ENCODE data around the gene FGF7. TPM values are rescaled to one million over a fixed set of nuclear protein-coding genes. Genes with fewer than 3 reads are reported as not detected.

FGF7 gene
- total RNA-seq, 2 donors from 2014 or later, result not detected

DNA sequence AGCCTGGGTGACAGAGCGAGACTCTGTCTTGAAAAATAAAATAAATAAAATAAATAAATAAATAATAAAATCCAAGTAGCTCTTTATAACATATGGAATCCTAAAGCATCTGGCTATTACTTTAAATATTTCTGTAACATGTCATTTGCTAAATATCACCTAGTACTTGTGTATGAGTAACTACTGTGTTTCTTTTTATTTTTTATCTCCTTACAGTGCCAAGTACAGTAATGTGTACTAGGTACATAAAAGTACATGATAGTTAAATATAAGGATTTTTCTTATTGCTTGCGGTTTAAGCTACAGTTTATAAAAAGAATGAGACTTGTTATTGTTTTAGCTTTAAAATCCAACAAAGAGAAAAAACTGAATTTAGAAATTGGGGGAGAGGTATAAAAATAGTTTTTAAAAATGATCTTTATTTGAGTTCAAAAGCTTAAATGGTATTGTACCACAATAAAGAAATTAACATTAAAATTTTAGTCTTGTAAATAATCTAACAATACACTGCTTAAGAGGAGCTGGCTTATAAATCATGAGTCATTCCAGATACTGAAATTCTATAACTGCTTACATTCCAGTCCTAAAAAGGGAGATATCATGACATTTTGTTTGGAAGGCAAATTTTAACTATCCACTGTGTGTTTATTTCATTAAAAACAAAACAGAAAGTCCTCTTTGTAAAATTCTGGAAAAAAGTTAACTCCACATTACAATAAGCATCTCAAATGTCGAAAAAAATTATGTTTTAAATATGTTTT lies 73.1 kb downstream of the FGF7 start:
- Mint-ChIP-seq H3K4me3 (no peak overlapping the region), H3K27ac (no peak overlapping the region), H3K4me1 (no peaks in the 10 kb centered on the region), H3K9me3 (peaks cover 8% of the 10 kb centered on the region), H3K36me3 (ENCODE audit: low read depth) (peaks cover 1% of the 10 kb centered on the region), H3K27me3 (ENCODE audit: insufficient read depth) (no peaks in the 10 kb centered on the region)
- TF ChIP-seq, protein P1, sequence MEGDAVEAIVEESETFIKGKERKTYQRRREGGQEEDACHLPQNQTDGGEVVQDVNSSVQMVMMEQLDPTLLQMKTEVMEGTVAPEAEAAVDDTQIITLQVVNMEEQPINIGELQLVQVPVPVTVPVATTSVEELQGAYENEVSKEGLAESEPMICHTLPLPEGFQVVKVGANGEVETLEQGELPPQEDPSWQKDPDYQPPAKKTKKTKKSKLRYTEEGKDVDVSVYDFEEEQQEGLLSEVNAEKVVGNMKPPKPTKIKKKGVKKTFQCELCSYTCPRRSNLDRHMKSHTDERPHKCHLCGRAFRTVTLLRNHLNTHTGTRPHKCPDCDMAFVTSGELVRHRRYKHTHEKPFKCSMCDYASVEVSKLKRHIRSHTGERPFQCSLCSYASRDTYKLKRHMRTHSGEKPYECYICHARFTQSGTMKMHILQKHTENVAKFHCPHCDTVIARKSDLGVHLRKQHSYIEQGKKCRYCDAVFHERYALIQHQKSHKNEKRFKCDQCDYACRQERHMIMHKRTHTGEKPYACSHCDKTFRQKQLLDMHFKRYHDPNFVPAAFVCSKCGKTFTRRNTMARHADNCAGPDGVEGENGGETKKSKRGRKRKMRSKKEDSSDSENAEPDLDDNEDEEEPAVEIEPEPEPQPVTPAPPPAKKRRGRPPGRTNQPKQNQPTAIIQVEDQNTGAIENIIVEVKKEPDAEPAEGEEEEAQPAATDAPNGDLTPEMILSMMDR (conservative IDR thresholded peaks at IDR 0.05), result no peak
- no peak overlapping the region for H3K9ac ChIP-seq (ENCODE audit: extremely low read depth, low read length, poor library complexity, severe bottlenecking)
- H3K9me3 ChIP-seq (ENCODE audit: control insufficient read depth, low read length), result no peaks in the 10 kb centered on the region
- no peak overlapping the region for H3K4me3 ChIP-seq (ENCODE audit: low read length)
- no peak overlapping the region for H3K27ac ChIP-seq (ENCODE audit: low read depth, low read length)
- H3K4me1 ChIP-seq (ENCODE audit: control insufficient read depth, insufficient read depth, low read length), result no peaks in the 10 kb centered on the region
- no peak for DNase-seq
- 90% methylated on average over 1 of the region's 3 CpGs; no CpG with 5 or more reads in 1 of the 2 experiments for WGBS, 2 experiments (ENCODE audit: insufficient coverage in 1 of 2, insufficient read length in 1 of 2)
- H3K36me3 ChIP-seq (ENCODE audit: control insufficient read depth, insufficient read depth, low read length), result no peaks in the 10 kb centered on the region
- H3K27me3 ChIP-seq (ENCODE audit: control insufficient read depth, insufficient read depth, low read length, poor library complexity, severe bottlenecking), result no peaks in the 10 kb centered on the region

DNA sequence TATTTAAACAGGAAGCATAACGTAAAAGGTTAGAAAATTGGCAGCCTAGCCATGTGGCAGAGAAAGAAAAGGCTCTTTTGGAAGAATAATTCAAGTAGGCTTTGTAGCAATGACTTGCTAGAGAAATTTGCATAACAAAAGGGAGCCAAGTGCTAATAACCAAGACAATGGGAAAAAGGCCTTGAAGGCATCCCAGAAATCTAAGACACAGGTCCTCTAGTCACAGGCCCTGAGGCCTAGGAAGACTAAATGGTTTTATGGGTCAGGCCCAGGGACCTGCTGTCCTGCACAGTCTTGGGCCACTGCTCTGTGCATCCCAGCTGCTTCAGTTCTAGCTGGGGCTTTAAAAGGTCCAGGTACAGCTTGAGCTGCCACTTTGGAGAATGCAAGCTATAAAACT lies 78.5 kb downstream of the FGF7 start:
- H3K9me3 ChIP-seq (ENCODE audit: control insufficient read depth, low read length), result peaks cover 16% of the 10 kb centered on the region
- H3K27ac ChIP-seq (ENCODE audit: low read depth, low read length), result no peak overlapping the region
- no peaks in the 10 kb centered on the region for H3K27me3 ChIP-seq (ENCODE audit: control insufficient read depth, insufficient read depth, low read length, poor library complexity, severe bottlenecking)
- no peaks in the 10 kb centered on the region for H3K36me3 ChIP-seq (ENCODE audit: control insufficient read depth, insufficient read depth, low read length)
- H3K4me3 Mint-ChIP-seq, result no peak overlapping the region
- WGBS, 2 experiments (ENCODE audit: insufficient coverage in 1 of 2, insufficient read length in 1 of 2), result 82 to 90% methylated on average over 1 of the region's 1 CpG
- DNase-seq, result no peak
- H3K9me3 Mint-ChIP-seq, result peaks cover 31% of the 10 kb centered on the region
- H3K27ac Mint-ChIP-seq, result no peak overlapping the region
- peaks cover 2% of the 10 kb centered on the region for H3K27me3 Mint-ChIP-seq (ENCODE audit: insufficient read depth)
- H3K36me3 Mint-ChIP-seq (ENCODE audit: low read depth), result peaks cover 3% of the 10 kb centered on the region
- H3K4me1 Mint-ChIP-seq, result no peaks in the 10 kb centered on the region
- TF ChIP-seq, protein P1 (conservative IDR thresholded peaks at IDR 0.05), result no peak
- H3K4me3 ChIP-seq (ENCODE audit: low read length), result no peak overlapping the region
- H3K9ac ChIP-seq (ENCODE audit: extremely low read depth, low read length, poor library complexity, severe bottlenecking), result no peak overlapping the region
- H3K4me1 ChIP-seq (ENCODE audit: control insufficient read depth, insufficient read depth, low read length), result no peaks in the 10 kb centered on the region

DNA sequence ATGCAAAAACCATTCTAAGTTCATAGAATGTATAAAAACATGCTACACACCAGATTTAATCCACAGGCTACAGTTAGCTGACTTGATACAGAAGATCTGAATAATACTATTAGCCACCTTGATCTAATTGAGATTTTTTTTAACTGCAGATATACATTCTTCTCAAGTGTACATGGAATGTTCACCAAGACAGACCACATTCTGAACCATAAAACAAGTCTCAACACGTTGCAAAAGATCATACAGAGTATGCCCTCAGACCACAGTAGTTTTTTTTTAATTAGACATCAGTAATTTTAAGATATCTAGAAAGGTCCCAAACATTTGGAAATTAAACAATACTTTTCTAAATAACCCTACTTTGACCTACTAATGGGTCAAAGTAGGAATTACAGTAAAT lies 83.3 kb downstream of the FGF7 start:
- WGBS, 2 experiments (ENCODE audit: insufficient coverage in 1 of 2, insufficient read length in 1 of 2), result 70% methylated on average over 1 of the region's 1 CpG; no CpG with 5 or more reads in 1 of the 2 experiments
- Mint-ChIP-seq H3K4me1 (no peaks in the 10 kb centered on the region), H3K27ac (no peak overlapping the region), H3K36me3 (ENCODE audit: low read depth) (peaks cover 2% of the 10 kb centered on the region), H3K9me3 (peaks cover 22% of the 10 kb centered on the region), H3K4me3 (no peak overlapping the region), H3K27me3 (ENCODE audit: insufficient read depth) (peaks cover 2% of the 10 kb centered on the region)
- no peaks in the 10 kb centered on the region for H3K4me1 ChIP-seq (ENCODE audit: control insufficient read depth, insufficient read depth, low read length)
- no peaks in the 10 kb centered on the region for H3K36me3 ChIP-seq (ENCODE audit: control insufficient read depth, insufficient read depth, low read length)
- TF ChIP-seq, protein P1 (conservative IDR thresholded peaks at IDR 0.05), result no peak
- H3K27me3 ChIP-seq (ENCODE audit: control insufficient read depth, insufficient read depth, low read length, poor library complexity, severe bottlenecking), result no peaks in the 10 kb centered on the region
- no peak overlapping the region for H3K9ac ChIP-seq (ENCODE audit: extremely low read depth, low read length, poor library complexity, severe bottlenecking)
- no peak overlapping the region for H3K4me3 ChIP-seq (ENCODE audit: low read length)
- no peak overlapping the region for H3K27ac ChIP-seq (ENCODE audit: low read depth, low read length)
- H3K9me3 ChIP-seq (ENCODE audit: control insufficient read depth, low read length), result peaks cover 15% of the 10 kb centered on the region
- DNase-seq, result no peak

Measured in endodermal cell (in vitro differentiated cells).